ENCODE measurements around the gene C1orf210. TPM values are rescaled to one million over a fixed set of nuclear protein-coding genes. Genes with fewer than 3 reads are reported as not detected.

C1orf210 gene
- polyA plus RNA-seq, 1 experiment: not detected

DNA sequence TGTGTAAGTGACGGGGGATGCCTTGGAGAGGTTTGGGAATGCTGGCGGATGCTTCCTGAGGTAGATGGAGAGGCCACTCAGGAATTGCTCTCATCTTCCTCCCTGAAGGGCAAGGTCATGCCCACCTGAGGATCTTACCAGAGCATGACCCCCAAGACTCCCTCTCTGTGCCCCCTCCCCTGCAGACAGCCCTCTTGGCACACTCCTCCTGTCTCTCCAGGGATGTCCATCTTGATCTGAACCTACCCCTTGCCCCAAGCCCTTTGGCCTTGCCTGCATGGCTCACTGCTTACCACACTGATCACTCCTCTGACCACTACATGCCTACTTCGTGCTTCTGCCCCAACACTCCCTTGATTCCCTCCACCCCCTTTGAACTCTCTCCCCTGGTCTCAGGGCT is 34.4 kb upstream of the C1orf210 start:
- Histone ChIP-seq H3K27me3 (ENCODE audit: control insufficient read depth, insufficient read depth, low read length) (no peaks in the 10 kb centered on the region), H3K27ac (ENCODE audit: low read depth, low read length) (no peak overlapping the region), H3K4me3 (ENCODE audit: low read depth, low read length) (no peak overlapping the region), H3K9me3 (ENCODE audit: control insufficient read depth, insufficient read depth, low read length) (no peaks in the 10 kb centered on the region)
- DNase-seq (ENCODE audit: low read depth, low spot score): no peak
- ChIA-PET POLR2A (no interaction called here), CTCF (no interaction called here)
- TF ChIP-seq, protein P1, sequence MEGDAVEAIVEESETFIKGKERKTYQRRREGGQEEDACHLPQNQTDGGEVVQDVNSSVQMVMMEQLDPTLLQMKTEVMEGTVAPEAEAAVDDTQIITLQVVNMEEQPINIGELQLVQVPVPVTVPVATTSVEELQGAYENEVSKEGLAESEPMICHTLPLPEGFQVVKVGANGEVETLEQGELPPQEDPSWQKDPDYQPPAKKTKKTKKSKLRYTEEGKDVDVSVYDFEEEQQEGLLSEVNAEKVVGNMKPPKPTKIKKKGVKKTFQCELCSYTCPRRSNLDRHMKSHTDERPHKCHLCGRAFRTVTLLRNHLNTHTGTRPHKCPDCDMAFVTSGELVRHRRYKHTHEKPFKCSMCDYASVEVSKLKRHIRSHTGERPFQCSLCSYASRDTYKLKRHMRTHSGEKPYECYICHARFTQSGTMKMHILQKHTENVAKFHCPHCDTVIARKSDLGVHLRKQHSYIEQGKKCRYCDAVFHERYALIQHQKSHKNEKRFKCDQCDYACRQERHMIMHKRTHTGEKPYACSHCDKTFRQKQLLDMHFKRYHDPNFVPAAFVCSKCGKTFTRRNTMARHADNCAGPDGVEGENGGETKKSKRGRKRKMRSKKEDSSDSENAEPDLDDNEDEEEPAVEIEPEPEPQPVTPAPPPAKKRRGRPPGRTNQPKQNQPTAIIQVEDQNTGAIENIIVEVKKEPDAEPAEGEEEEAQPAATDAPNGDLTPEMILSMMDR (IDR thresholded peaks at IDR 0.05; ENCODE audit: low read depth, low read length): no peak

DNA sequence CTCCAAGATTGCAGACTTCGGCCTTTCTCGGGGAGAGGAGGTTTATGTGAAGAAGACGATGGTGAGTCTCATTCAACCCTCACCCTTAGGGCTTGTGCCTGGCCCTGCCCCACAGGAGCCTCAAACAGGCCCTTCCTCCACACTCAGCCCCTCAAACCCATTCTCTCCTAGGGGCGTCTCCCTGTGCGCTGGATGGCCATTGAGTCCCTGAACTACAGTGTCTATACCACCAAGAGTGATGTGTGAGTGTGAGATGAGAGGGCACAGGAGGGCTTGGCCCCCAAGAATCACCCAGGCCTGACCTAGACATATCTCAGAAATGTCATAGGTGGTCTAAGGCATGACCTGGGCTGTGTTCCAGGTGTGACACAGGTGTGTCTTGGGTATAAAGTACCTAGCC is 33.9 kb upstream of the C1orf210 start:
- CTCF ChIA-PET: no interaction called here
- POLR2A ChIA-PET: no interaction called here
- DNase-seq (ENCODE audit: low read depth, low spot score): no peak
- H3K9me3 ChIP-seq (ENCODE audit: control insufficient read depth, insufficient read depth, low read length): no peaks in the 10 kb centered on the region
- no peak overlapping the region for H3K4me3 ChIP-seq (ENCODE audit: low read depth, low read length)
- H3K27me3 ChIP-seq (ENCODE audit: control insufficient read depth, insufficient read depth, low read length): no peaks in the 10 kb centered on the region
- TF ChIP-seq, protein P1 (IDR thresholded peaks at IDR 0.05; ENCODE audit: low read depth, low read length): no peak
- no peak overlapping the region for H3K27ac ChIP-seq (ENCODE audit: low read depth, low read length)

DNA sequence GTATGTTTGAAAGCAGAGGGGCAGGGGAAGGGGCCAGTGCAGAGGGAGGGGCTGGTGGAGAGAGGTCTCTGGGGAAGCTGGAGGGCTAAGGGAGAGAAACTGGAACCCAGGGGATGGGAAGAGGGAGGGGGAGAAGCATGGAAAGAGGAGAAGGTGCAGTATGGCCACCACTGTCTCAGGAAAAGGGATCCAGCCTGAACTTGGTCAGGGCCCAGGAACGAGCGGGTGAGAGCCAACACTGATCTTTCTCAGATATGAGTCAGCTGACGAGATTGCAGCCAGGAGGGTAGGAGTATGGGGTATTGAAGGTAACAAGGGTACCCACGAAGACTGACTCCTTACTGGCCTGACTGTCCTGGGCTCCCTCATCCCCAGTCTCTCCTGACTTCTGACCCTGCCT is 33.5 kb upstream of the C1orf210 start:
- TF ChIP-seq, protein P1 (IDR thresholded peaks at IDR 0.05; ENCODE audit: low read depth, low read length): no peak
- Histone ChIP-seq H3K27ac (ENCODE audit: low read depth, low read length) (no peak overlapping the region), H3K27me3 (ENCODE audit: control insufficient read depth, insufficient read depth, low read length) (no peaks in the 10 kb centered on the region), H3K9me3 (ENCODE audit: control insufficient read depth, insufficient read depth, low read length) (no peaks in the 10 kb centered on the region), H3K4me3 (ENCODE audit: low read depth, low read length) (no peak overlapping the region)
- no peak for DNase-seq (ENCODE audit: low read depth, low spot score)
- POLR2A ChIA-PET: no interaction called here
- CTCF ChIA-PET: no interaction called here

DNA sequence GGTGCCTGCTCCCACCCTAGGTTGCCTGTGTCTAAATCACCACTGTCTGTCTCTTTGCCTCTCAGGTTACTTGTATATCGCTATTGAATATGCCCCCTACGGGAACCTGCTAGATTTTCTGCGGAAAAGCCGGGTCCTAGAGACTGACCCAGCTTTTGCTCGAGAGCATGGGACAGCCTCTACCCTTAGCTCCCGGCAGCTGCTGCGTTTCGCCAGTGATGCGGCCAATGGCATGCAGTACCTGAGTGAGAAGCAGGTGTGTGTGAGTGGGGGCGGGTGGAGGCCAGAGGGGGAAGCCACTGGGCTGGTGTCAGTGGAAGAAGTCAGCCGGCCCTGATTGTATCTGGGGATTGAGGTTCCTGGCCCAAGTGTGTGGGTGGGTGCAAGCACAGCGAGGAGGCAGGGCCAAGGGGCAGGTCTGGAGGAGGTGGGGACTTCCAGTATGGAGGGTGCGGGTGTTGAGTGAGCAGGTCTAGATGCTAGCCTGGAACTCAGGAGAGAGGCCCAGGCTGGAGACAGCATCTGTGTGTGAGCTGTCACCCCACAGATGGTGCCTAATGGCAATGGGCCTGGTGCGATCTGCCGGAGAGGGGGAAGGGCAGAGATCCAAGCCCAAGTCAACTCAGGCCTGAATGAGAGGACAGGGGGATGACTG is 32.6 kb upstream of the C1orf210 start:
- no peaks in the 10 kb centered on the region; the same call in 1 of the 2 replicates for H3K9me3 ChIP-seq (ENCODE audit: control insufficient read depth, insufficient read depth, low read length)
- TF ChIP-seq, protein P1 (IDR thresholded peaks at IDR 0.05; ENCODE audit: low read depth, low read length): no peak
- H3K4me3 ChIP-seq (ENCODE audit: low read depth, low read length): no peak overlapping the region
- ChIA-PET CTCF (no interaction called here), POLR2A (no interaction called here)
- H3K27me3 ChIP-seq (ENCODE audit: control insufficient read depth, insufficient read depth, low read length): no peaks in the 10 kb centered on the region
- H3K27ac ChIP-seq (ENCODE audit: low read depth, low read length): peak overlapping the region; percentile 11
- no peak for DNase-seq (ENCODE audit: low read depth, low spot score)

DNA sequence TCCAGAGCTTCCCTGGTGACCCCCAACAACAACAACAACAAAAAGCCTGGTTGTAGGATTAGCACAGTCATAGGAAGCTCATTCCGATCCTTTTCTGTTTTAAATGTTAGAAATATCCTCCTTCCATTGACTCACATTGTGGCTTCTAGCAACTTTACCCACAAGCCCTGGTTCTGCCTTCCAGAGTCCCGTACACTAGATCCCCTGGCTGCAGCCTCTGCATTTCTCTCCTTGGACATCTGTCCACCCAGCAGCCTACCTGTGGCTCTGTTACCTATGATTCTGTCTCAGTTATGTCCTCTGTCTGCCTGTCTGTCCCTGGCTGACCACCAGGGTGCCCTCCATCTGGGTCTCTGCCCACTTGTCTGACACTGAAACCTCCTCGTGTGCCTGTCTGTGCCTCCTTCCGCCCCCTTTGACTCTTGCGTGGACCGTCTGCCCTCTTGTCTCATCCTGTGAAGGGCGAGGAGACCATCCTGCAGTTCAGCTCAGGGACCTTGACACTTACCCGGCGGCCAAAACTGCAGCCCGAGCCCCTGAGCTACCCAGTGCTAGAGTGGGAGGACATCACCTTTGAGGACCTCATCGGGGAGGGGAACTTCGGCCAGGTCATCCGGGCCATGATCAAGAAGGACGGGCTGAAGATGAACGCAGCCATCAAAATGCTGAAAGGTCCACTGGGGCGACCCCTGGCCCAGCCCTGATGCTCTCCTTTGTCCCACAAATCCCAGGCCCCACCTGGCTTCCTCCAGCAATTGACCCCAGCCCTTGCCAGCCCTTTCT is 31.5 kb upstream of the C1orf210 start:
- Histone ChIP-seq H3K27ac (ENCODE audit: low read depth, low read length) (no peak overlapping the region), H3K9me3 (ENCODE audit: control insufficient read depth, insufficient read depth, low read length) (no peaks in the 10 kb centered on the region; the same call in 1 of the 2 replicates), H3K4me3 (ENCODE audit: low read depth, low read length) (no peak overlapping the region), H3K27me3 (ENCODE audit: control insufficient read depth, insufficient read depth, low read length) (no peaks in the 10 kb centered on the region)
- POLR2A ChIA-PET: no interaction called here
- TF ChIP-seq, protein P1 (IDR thresholded peaks at IDR 0.05; ENCODE audit: low read depth, low read length): peak; percentile 30
- no peak for DNase-seq (ENCODE audit: low read depth, low spot score)
- CTCF ChIA-PET: interaction anchor here (1.1 kb wide), 1 partner anchor 35 kb away, joined by 4 read pairs; no protein-coding TSS in a partner anchor

Data from AG04450 (cell line).